KMS-11 (cell line): ENCODE data around the gene ZDHHC20.

Experiments used
- H2AFZ ChIP-seq: fragments of 200-600 bp; sonication (generic); 2 replicates; pipeline ENCODE4 v1.6.1; 2016; ENCODE audit warnings: antibody characterized with exemption, mixed run types, low read depth
- H3K27ac ChIP-seq: fragments of 200-600 bp; sonication (generic); 2 replicates; pipeline ENCODE4 v1.6.1; 2016; ENCODE audit warnings: mild to moderate bottlenecking, mixed run types
- H3K27me3 ChIP-seq: fragments of 200-600 bp; sonication (generic); 2 replicates; pipeline ENCODE4 v1.6.1; 2017; ENCODE audit warnings: mild to moderate bottlenecking, low read depth, mixed run types, moderate library complexity; ENCODE audit not compliant: insufficient read depth
- H3K36me3 ChIP-seq: fragments of 200-600 bp; sonication (generic); 2 replicates; pipeline ENCODE4 v1.6.1; 2017; ENCODE audit warnings: mild to moderate bottlenecking, mixed run types; ENCODE audit not compliant: insufficient read depth
- H3K4me1 ChIP-seq: fragments of 200-600 bp; sonication (generic); 2 replicates; pipeline ENCODE4 v1.6.1; 2016; ENCODE audit warnings: mild to moderate bottlenecking, low read depth, mixed run types; ENCODE audit not compliant: poor library complexity, severe bottlenecking
- H3K4me2 ChIP-seq: fragments of 200-600 bp; sonication (generic); 2 replicates; pipeline ENCODE4 v1.7.0; 2016; ENCODE audit warnings: mild to moderate bottlenecking, mixed run types
- H3K4me3 ChIP-seq: fragments of 200-600 bp; sonication (generic); IDR thresholded peaks from 2 replicates; pipeline ENCODE4 v1.6.1; 2017; ENCODE audit warnings: low read depth, low read length, mixed read lengths; ENCODE audit not compliant: insufficient read depth
- H3K79me2 ChIP-seq: fragments of 200-600 bp; sonication (generic); 2 replicates; pipeline ENCODE4 v1.6.1; 2016; ENCODE audit warnings: low read depth, mixed run types; ENCODE audit not compliant: insufficient read depth
- H3K9ac ChIP-seq: fragments of 200-600 bp; sonication (generic); 2 replicates; pipeline ENCODE4 v1.6.1; 2016; ENCODE audit warnings: mild to moderate bottlenecking, mixed run types
- H4K20me1 ChIP-seq: fragments of 200-600 bp; sonication (generic); 2 replicates; pipeline ENCODE4 v1.6.1; 2016; ENCODE audit warnings: mild to moderate bottlenecking, mixed run types; ENCODE audit not compliant: insufficient read depth
- CTCF ChIP-seq: fragments of 200-600 bp; sonication (generic); conservative IDR thresholded peaks from 2 replicates; pipeline ENCODE4 v1.6.1; 2017; ENCODE audit warnings: low read depth, mild to moderate bottlenecking, antibody characterized with exemption, low read length, moderate library complexity, mixed read lengths

ZDHHC20 gene

GRCh38 chr13:21371011-21371410 is 88.1 kb downstream of the ZDHHC20 start:
- Histone ChIP-seq H3K9ac (no peak overlapping the region), H3K27ac (no peak overlapping the region), H3K27me3 (no peaks in the 10 kb centered on the region), H3K4me1 (no peaks in the 10 kb centered on the region), H3K36me3 (no peaks in the 10 kb centered on the region), H2AFZ (no peak overlapping the region), H3K79me2 (no peaks in the 10 kb centered on the region), H3K4me3 (no peak overlapping the region), H4K20me1 (no peaks in the 10 kb centered on the region), H3K4me2 (no peak overlapping the region)
- no peak for TF ChIP-seq CTCF

- no peak overlapping the region for H2AFZ ChIP-seq
- TF ChIP-seq CTCF, result no peak
- H3K27me3 ChIP-seq, result no peaks in the 10 kb centered on the region
- no peak overlapping the region for H3K4me2 ChIP-seq
- H3K36me3 ChIP-seq, result no peaks in the 10 kb centered on the region
- no peak overlapping the region for H3K9ac ChIP-seq
- no peak overlapping the region for H3K27ac ChIP-seq
- no peak overlapping the region for H3K4me3 ChIP-seq
- H4K20me1 ChIP-seq, result no peaks in the 10 kb centered on the region
- no peaks in the 10 kb centered on the region for H3K4me1 ChIP-seq
- H3K79me2 ChIP-seq, result no peaks in the 10 kb centered on the region
Observed at GRCh38 chr13:21365574-21365973, 93.5 kb downstream of the ZDHHC20 start.

GRCh38 chr13:21364916-21365315 is 94.2 kb downstream of the ZDHHC20 start:
- no peaks in the 10 kb centered on the region for H3K36me3 ChIP-seq
- H3K4me3 ChIP-seq, result no peak overlapping the region
- TF ChIP-seq CTCF, result no peak

GRCh38 chr13:21364357-21364756 is 94.7 kb downstream of the ZDHHC20 start:
- no peak overlapping the region for H3K27ac ChIP-seq
- H4K20me1 ChIP-seq, result no peaks in the 10 kb centered on the region
- no peak for TF ChIP-seq CTCF
- no peak overlapping the region for H3K4me3 ChIP-seq
- H2AFZ ChIP-seq, result no peak overlapping the region
- H3K79me2 ChIP-seq, result no peaks in the 10 kb centered on the region
- no peaks in the 10 kb centered on the region for H3K36me3 ChIP-seq
- H3K4me1 ChIP-seq, result no peaks in the 10 kb centered on the region
- H3K9ac ChIP-seq, result no peak overlapping the region
- H3K27me3 ChIP-seq, result no peaks in the 10 kb centered on the region
- H3K4me2 ChIP-seq, result no peak overlapping the region

More at GRCh38 chr13:21364916-21365315, 94.2 kb downstream of the ZDHHC20 start:
- H4K20me1 ChIP-seq, result no peaks in the 10 kb centered on the region
- no peaks in the 10 kb centered on the region for H3K4me1 ChIP-seq
- H3K79me2 ChIP-seq, result no peaks in the 10 kb centered on the region
- H3K27ac ChIP-seq, result no peak overlapping the region
- H2AFZ ChIP-seq, result no peak overlapping the region
- H3K9ac ChIP-seq, result no peak overlapping the region
- H3K27me3 ChIP-seq, result no peaks in the 10 kb centered on the region
- no peak overlapping the region for H3K4me2 ChIP-seq

GRCh38 chr13:21362741-21363140 is 96.4 kb downstream of the ZDHHC20 start:
- Histone ChIP-seq H3K4me2 (no peak overlapping the region), H3K4me3 (no peak overlapping the region), H3K27me3 (no peaks in the 10 kb centered on the region), H3K36me3 (no peaks in the 10 kb centered on the region), H3K4me1 (no peaks in the 10 kb centered on the region), H4K20me1 (no peaks in the 10 kb centered on the region), H3K79me2 (no peaks in the 10 kb centered on the region), H3K9ac (no peak overlapping the region), H2AFZ (no peak overlapping the region), H3K27ac (no peak overlapping the region)
- no peak for TF ChIP-seq CTCF
